CD14-positive monocyte (primary cell): ENCODE results near the gene WDR86. TPM values are rescaled to one million over a fixed set of nuclear protein-coding genes. Genes with fewer than 3 reads are reported as not detected.

Experiments used
- DNase-seq, 3 donors: peaks; one replicate each; pipeline ENCODE4 v3.0.0-alpha.2; 2011 to 2022
- H2AFZ ChIP-seq: 2 replicates; pipeline ENCODE4 v1.6.0; 2012; ENCODE audit warnings: mild to moderate bottlenecking, low read depth, low read length, inconsistent platforms; ENCODE audit not compliant: insufficient read depth, poor library complexity, severe bottlenecking
- H3K27ac ChIP-seq, 2 donors: 1 replicate in 1 of 2; 2 replicates in 1 of 2; pipeline ENCODE4 v1.5.1; 2012 to 2013; ENCODE audit warnings: low read length in 2 of 2, control low read depth in 1 of 2, inconsistent platforms in 1 of 2, low read depth in 1 of 2, mild to moderate bottlenecking in 1 of 2
- H3K27me3 ChIP-seq, 2 donors: one replicate each; pipeline versions ENCODE4 v1.6.0 to v1.6.1; 2011 to 2013; ENCODE audit warnings: low read length in 2 of 2; ENCODE audit not compliant: control insufficient read depth in 2 of 2, insufficient read depth in 2 of 2
- H3K36me3 ChIP-seq, 2 donors: replicated peaks in 1 of 2; 1 replicate in 1 of 2; 2 replicates in 1 of 2; pipeline versions ENCODE4 v1.5.1 to v1.6.1; 2012 to 2013; ENCODE audit warnings: low read length in 2 of 2, control low read depth in 1 of 2, inconsistent platforms in 1 of 2, mild to moderate bottlenecking in 1 of 2; ENCODE audit not compliant: insufficient read depth in 2 of 2, control insufficient read depth in 1 of 2
- H3K4me1 ChIP-seq, 2 donors: 1 replicate in 1 of 2; 2 replicates in 1 of 2; pipeline versions ENCODE4 v1.5.1 to v1.6.1; 2012 to 2013; ENCODE audit warnings: low read length in 2 of 2, control low read depth in 1 of 2, inconsistent platforms in 1 of 2, mild to moderate bottlenecking in 1 of 2, moderate library complexity in 1 of 2; ENCODE audit not compliant: insufficient read depth in 2 of 2, control insufficient read depth in 1 of 2
- H3K4me2 ChIP-seq: replicated peaks from 2 replicates; pipeline ENCODE3; 2012; ENCODE audit warnings: low read length, moderate library complexity, mild to moderate bottlenecking; ENCODE audit not compliant: poor library complexity, severe bottlenecking; ENCODE audit errors: extremely low read depth
- H3K4me3 ChIP-seq, 3 experiments: fragments of 200-600 bp in 1 of 3; sonication (generic) in 1 of 3; replicated peaks in 1 of 3; 1 replicate in 2 of 3; 2 replicates in 1 of 3; pipeline ENCODE4 v1.5.1; 2011 to 2013; ENCODE audit warnings: low read length in 3 of 3, mild to moderate bottlenecking in 3 of 3, control low read depth in 2 of 3, low read depth in 2 of 3, inconsistent platforms in 1 of 3, moderate library complexity in 1 of 3
- H3K79me2 ChIP-seq: 2 replicates; pipeline ENCODE4 v1.6.0; 2012; ENCODE audit warnings: mild to moderate bottlenecking, control low read depth, inconsistent platforms, low read length, moderate library complexity; ENCODE audit not compliant: insufficient read depth
- H3K9ac ChIP-seq: 2 replicates; pipeline ENCODE4 v1.6.0; 2017; ENCODE audit warnings: low read length, mild to moderate bottlenecking; ENCODE audit not compliant: insufficient read depth, poor library complexity, severe bottlenecking
- H3K9me3 ChIP-seq, 2 donors: replicated peaks in 1 of 2; 1 replicate in 1 of 2; 2 replicates in 1 of 2; pipeline versions ENCODE4 v1.5.1 to v1.6.1; 2012 to 2013; ENCODE audit warnings: low read length in 2 of 2, control low read depth in 1 of 2; ENCODE audit not compliant: control insufficient read depth in 1 of 2, insufficient read depth in 1 of 2
- H4K20me1 ChIP-seq: 2 replicates; pipeline ENCODE4 v1.6.0; 2012; ENCODE audit warnings: mild to moderate bottlenecking, low read length, control low read depth, moderate library complexity; ENCODE audit not compliant: insufficient read depth
- H3K27ac Mint-ChIP-seq, 7 donors: one replicate each; pipeline ENCODE4 v1.8.0; 2020; ENCODE audit warnings: mild to moderate bottlenecking in 7 of 7, mixed read lengths in 7 of 7, moderate library complexity in 6 of 7, inconsistent platforms in 2 of 7
- H3K27me3 Mint-ChIP-seq, 3 donors: one replicate each; pipeline ENCODE4 v1.8.0; 2021 to 2022; ENCODE audit warnings: low read depth in 3 of 3, mild to moderate bottlenecking in 3 of 3, mixed read lengths in 3 of 3, moderate library complexity in 3 of 3, inconsistent platforms in 1 of 3
- H3K36me3 Mint-ChIP-seq, 2 donors: one replicate each; pipeline ENCODE4 v1.8.0; 2020; ENCODE audit warnings: mixed read lengths in 2 of 2, inconsistent platforms in 1 of 2, mild to moderate bottlenecking in 1 of 2
- H3K4me1 Mint-ChIP-seq: one replicate; pipeline ENCODE4 v1.8.0; 2020; ENCODE audit warnings: mild to moderate bottlenecking, mixed read lengths
- H3K4me3 Mint-ChIP-seq, 2 donors: one replicate each; pipeline ENCODE4 v1.8.0; 2020; ENCODE audit warnings: mild to moderate bottlenecking in 2 of 2, mixed read lengths in 2 of 2, moderate library complexity in 1 of 2
- H3K9me3 Mint-ChIP-seq, 7 donors: one replicate each; pipeline ENCODE4 v1.8.0; 2020 to 2022; ENCODE audit warnings: mixed read lengths in 7 of 7, mild to moderate bottlenecking in 6 of 7, moderate library complexity in 6 of 7, inconsistent platforms in 2 of 7
- WGBS: methylation state at CpG from one replicate; pipeline ENCODE4 v1.1.5; 2013; ENCODE audit warnings: missing lambda C conversion rate; ENCODE audit not compliant: insufficient coverage; 5-methylcytosine and 5-hydroxymethylcytosine counted together
- intact Hi-C, 2 donors: fragments of 100-400 bp; cut with micrococcal nuclease; formaldehyde crosslinking; loops; one replicate each; pipeline versions ENCODE4 v1.15.0 to v1.15.1; 2023
- polyA plus RNA-seq, 3 donors: library from polyadenylated mRNA; depleted of rRNA in 1 of 3; unstranded in 2 of 3; stranded (reverse) in 1 of 3; fragments of 300-500 nt in 2 of 3; fragments of >200 nt in 1 of 3; fragmentation: Illumina TruSeq in 2 of 3; gene quantifications; 1 replicate in 2 of 3; 2 replicates in 1 of 3; pipeline ENCODE4 v1.2.3, GENCODE V29; 2012 to 2021
- TF ChIP-seq, protein P1 (sequence below): fragments of 200-600 bp; IDR thresholded peaks from one replicate; pipeline ENCODE4 v1.8.0; 2022; ENCODE audit warnings: antibody characterized with exemption, mild to moderate bottlenecking

The WDR86 gene
- polyA plus RNA-seq, 3 donors = 0.11 to 0.30 (median 0.24) TPM

DNA sequence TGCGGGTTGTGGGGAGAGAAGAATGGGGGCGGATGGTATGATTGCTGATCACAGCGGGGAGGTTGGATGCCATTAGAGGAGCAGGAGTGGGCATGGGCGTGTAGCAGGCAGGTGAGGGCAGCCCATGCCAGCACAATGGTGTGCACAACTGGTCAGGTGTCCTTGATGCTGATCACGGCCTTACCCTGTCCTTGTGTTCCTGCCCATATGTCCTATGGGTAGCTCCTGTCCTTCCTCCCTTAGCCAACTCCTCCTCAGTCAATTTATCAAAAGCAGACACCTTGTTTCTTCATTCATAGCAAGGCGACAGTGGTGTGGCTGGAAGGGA is 30.7 kb downstream of the WDR86 start:
- no peak overlapping the region for H3K4me3 Mint-ChIP-seq
- peaks cover 35 to 46% of the 10 kb centered on the region in 2 donors for H3K36me3 ChIP-seq

GRCh38 chr7:151378496-151379192 is 31.2 kb downstream of the WDR86 start:
- H3K9me3 Mint-ChIP-seq = peaks cover 0 to 12% (median 2%) of the 10 kb centered on the region in 7 donors
- Histone ChIP-seq H3K4me2 (no peak overlapping the region), H3K79me2 (no peaks in the 10 kb centered on the region), H3K4me1 (peaks cover 15 to 22% of the 10 kb centered on the region in 2 donors), H2AFZ (no peak overlapping the region), H3K27me3 (peaks cover 12 to 27% of the 10 kb centered on the region in 2 donors), H3K9me3 (peaks cover 0 to 9% of the 10 kb centered on the region in 2 donors), H3K4me3 (no peak overlapping the region), H3K27ac (no peak overlapping the region), H4K20me1 (peaks cover 3% of the 10 kb centered on the region), H3K9ac (no peak overlapping the region), H3K36me3 (peaks cover 40 to 51% of the 10 kb centered on the region in 2 donors)
- TF ChIP-seq, protein P1, sequence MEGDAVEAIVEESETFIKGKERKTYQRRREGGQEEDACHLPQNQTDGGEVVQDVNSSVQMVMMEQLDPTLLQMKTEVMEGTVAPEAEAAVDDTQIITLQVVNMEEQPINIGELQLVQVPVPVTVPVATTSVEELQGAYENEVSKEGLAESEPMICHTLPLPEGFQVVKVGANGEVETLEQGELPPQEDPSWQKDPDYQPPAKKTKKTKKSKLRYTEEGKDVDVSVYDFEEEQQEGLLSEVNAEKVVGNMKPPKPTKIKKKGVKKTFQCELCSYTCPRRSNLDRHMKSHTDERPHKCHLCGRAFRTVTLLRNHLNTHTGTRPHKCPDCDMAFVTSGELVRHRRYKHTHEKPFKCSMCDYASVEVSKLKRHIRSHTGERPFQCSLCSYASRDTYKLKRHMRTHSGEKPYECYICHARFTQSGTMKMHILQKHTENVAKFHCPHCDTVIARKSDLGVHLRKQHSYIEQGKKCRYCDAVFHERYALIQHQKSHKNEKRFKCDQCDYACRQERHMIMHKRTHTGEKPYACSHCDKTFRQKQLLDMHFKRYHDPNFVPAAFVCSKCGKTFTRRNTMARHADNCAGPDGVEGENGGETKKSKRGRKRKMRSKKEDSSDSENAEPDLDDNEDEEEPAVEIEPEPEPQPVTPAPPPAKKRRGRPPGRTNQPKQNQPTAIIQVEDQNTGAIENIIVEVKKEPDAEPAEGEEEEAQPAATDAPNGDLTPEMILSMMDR = no peak
- H3K27me3 Mint-ChIP-seq = peaks cover 25 to 33% (median 30%) of the 10 kb centered on the region in 3 donors
- intact Hi-C loops = no loop called here
- peak overlapping the region in 1 of 7 donors; percentile 26 for H3K27ac Mint-ChIP-seq
- no peak for DNase-seq
- H3K4me1 Mint-ChIP-seq = peaks cover 11% of the 10 kb centered on the region
- H3K4me3 Mint-ChIP-seq = no peak overlapping the region
- H3K36me3 Mint-ChIP-seq = peaks cover 55 to 61% of the 10 kb centered on the region in 2 donors
- WGBS = 97% methylated on average over 14 of the region's 17 CpGs

More for the DNA sequence above, 30.7 kb downstream of the WDR86 start:
- Histone ChIP-seq H2AFZ (no peak overlapping the region), H3K9me3 (peaks cover 0 to 9% of the 10 kb centered on the region in 2 donors), H3K4me3 (no peak overlapping the region), H3K4me2 (no peak overlapping the region), H3K9ac (no peak overlapping the region), H3K79me2 (no peaks in the 10 kb centered on the region), H3K27me3 (peaks cover 12 to 32% of the 10 kb centered on the region in 2 donors), H4K20me1 (no peaks in the 10 kb centered on the region), H3K4me1 (peaks cover 15 to 22% of the 10 kb centered on the region in 2 donors), H3K27ac (no peak overlapping the region)
- no peak for DNase-seq
- peak overlapping the region in 1 of 7 donors; percentile 16 for H3K27ac Mint-ChIP-seq
- WGBS = 98% methylated on average over 5 of the region's 6 CpGs
- peaks cover 29 to 39% (median 32%) of the 10 kb centered on the region in 3 donors for H3K27me3 Mint-ChIP-seq
- H3K36me3 Mint-ChIP-seq = peaks cover 50 to 56% of the 10 kb centered on the region in 2 donors
- TF ChIP-seq, protein P1 = no peak
- intact Hi-C loops = no loop called here
- peaks cover 11% of the 10 kb centered on the region for H3K4me1 Mint-ChIP-seq
- H3K9me3 Mint-ChIP-seq = peaks cover 0 to 12% (median 3%) of the 10 kb centered on the region in 7 donors
